Astrocyte (in vitro differentiated cells and primary cell): ENCODE data around the gene TNFRSF18. TPM values are rescaled to one million over a fixed set of nuclear protein-coding genes. Genes with fewer than 3 reads are reported as not detected.

Experiments used
- DNase-seq: peaks from one replicate; pipeline ENCODE4 v3.0.0-alpha.2; 2010; ENCODE audit warnings: low read depth
- FAIRE-seq: peaks from 2 replicates; lab custom pipeline; 2011; peaks lifted over from hg19 to GRCh38; lab: Jason Lieb, UNC
- H2AFZ ChIP-seq: 2 replicates; pipeline ENCODE4 v1.6.0; 2012; ENCODE audit warnings: low read depth, low read length, inconsistent platforms
- H3K27ac ChIP-seq: 2 replicates; pipeline ENCODE4 v1.5.1; 2011; ENCODE audit warnings: low read depth, low read length, inconsistent platforms
- H3K27me3 ChIP-seq: 2 replicates; pipeline ENCODE4 v1.6.0; 2011; ENCODE audit warnings: low read length, inconsistent platforms; ENCODE audit not compliant: insufficient read depth
- H3K36me3 ChIP-seq: 2 replicates; pipeline ENCODE4 v1.5.1; 2011; ENCODE audit warnings: low read length, inconsistent platforms; ENCODE audit not compliant: insufficient read depth
- H3K4me1 ChIP-seq: 2 replicates; pipeline ENCODE4 v1.5.1; 2011; ENCODE audit warnings: low read length, inconsistent platforms; ENCODE audit not compliant: insufficient read depth
- H3K4me2 ChIP-seq: 2 replicates; pipeline ENCODE4 v1.6.0; 2012; ENCODE audit warnings: low read length, inconsistent platforms
- H3K4me3 ChIP-seq: 2 replicates; pipeline ENCODE4 v1.5.1; 2011; ENCODE audit warnings: low read depth, mild to moderate bottlenecking, low read length, inconsistent platforms; ENCODE audit not compliant: insufficient read depth
- H3K79me2 ChIP-seq: 2 replicates; pipeline ENCODE4 v1.6.0; 2012; ENCODE audit warnings: mild to moderate bottlenecking, low read length, inconsistent platforms; ENCODE audit not compliant: insufficient read depth
- H3K9ac ChIP-seq: 2 replicates; pipeline ENCODE4 v1.6.0; 2012; ENCODE audit warnings: mild to moderate bottlenecking, low read length, inconsistent platforms
- H3K9me3 ChIP-seq: 2 replicates; pipeline ENCODE4 v1.5.1; 2012; ENCODE audit warnings: low read depth, mild to moderate bottlenecking, low read length, inconsistent platforms; ENCODE audit not compliant: insufficient read depth
- H4K20me1 ChIP-seq: 2 replicates; pipeline ENCODE4 v1.6.0; 2012; ENCODE audit warnings: low read length, inconsistent platforms; ENCODE audit not compliant: insufficient read depth
- H3K27ac Mint-ChIP-seq: one replicate; pipeline ENCODE4 v1.8.0; 2021; ENCODE audit warnings: mild to moderate bottlenecking, mixed read lengths; ENCODE audit not compliant: unreplicated experiment
- H3K27me3 Mint-ChIP-seq: one replicate; pipeline ENCODE4 v1.8.0; 2021; ENCODE audit warnings: low read depth, mixed read lengths; ENCODE audit not compliant: unreplicated experiment
- H3K36me3 Mint-ChIP-seq: one replicate; pipeline ENCODE4 v1.8.0; 2021; ENCODE audit warnings: low read depth, mixed read lengths; ENCODE audit not compliant: unreplicated experiment
- H3K4me1 Mint-ChIP-seq: one replicate; pipeline ENCODE4 v1.8.0; 2021; ENCODE audit warnings: low read depth, mixed read lengths; ENCODE audit not compliant: unreplicated experiment
- H3K4me3 Mint-ChIP-seq: one replicate; pipeline ENCODE4 v1.8.0; 2021; ENCODE audit warnings: mild to moderate bottlenecking, moderate library complexity, mixed read lengths; ENCODE audit not compliant: unreplicated experiment
- H3K9me3 Mint-ChIP-seq: one replicate; pipeline ENCODE4 v1.8.0; 2021; ENCODE audit warnings: mild to moderate bottlenecking, mixed read lengths; ENCODE audit not compliant: unreplicated experiment
- CTCF ChIP-seq: IDR thresholded peaks from 2 replicates; pipeline ENCODE4 v1.5.1; 2011; ENCODE audit warnings: low read depth, mild to moderate bottlenecking, inconsistent platforms, low read length, moderate library complexity; ENCODE audit not compliant: insufficient read depth
- EZH2 ChIP-seq: IDR thresholded peaks from 2 replicates; pipeline ENCODE4 v1.6.1; 2012; ENCODE audit warnings: mild to moderate bottlenecking, low read length, inconsistent platforms; ENCODE audit not compliant: insufficient read depth
- total RNA-seq: library from RNA; stranded (reverse); gene quantifications from 2 replicates; pipeline ENCODE4 v1.2.1, GENCODE V29; 2021

TNFRSF18 gene
- total RNA-seq, 1 donor from 2014 or later, result 0.66 TPM

GRCh38 chr1:1228187-1228586 lies 21.8 kb upstream of the TNFRSF18 start:
- FAIRE-seq (no peak), DNase-seq (no peak)
- Histone ChIP-seq H3K4me2 (no peak overlapping the region), H3K9me3 (peaks cover 7% of the 10 kb centered on the region), H3K36me3 (no peaks in the 10 kb centered on the region), H3K79me2 (peaks cover 87% of the 10 kb centered on the region), H3K4me1 (peaks cover 14% of the 10 kb centered on the region), H3K27ac (no peak overlapping the region), H4K20me1 (peaks cover 63% of the 10 kb centered on the region), H3K9ac (no peak overlapping the region), H3K4me3 (no peak overlapping the region), H2AFZ (no peak overlapping the region), H3K27me3 (no peaks in the 10 kb centered on the region)
- no peak overlapping the region for H3K4me3 Mint-ChIP-seq
- no peak for TF ChIP-seq CTCF
- no peak for TF ChIP-seq EZH2
- no peaks in the 10 kb centered on the region for H3K9me3 Mint-ChIP-seq
- no peak overlapping the region for H3K27ac Mint-ChIP-seq
- H3K4me1 Mint-ChIP-seq, result peaks cover 7% of the 10 kb centered on the region
- H3K36me3 Mint-ChIP-seq, result peaks cover 15% of the 10 kb centered on the region
- no peaks in the 10 kb centered on the region for H3K27me3 Mint-ChIP-seq

GRCh38 chr1:1227386-1227785 lies 21.0 kb upstream of the TNFRSF18 start:
- no peak overlapping the region for H3K27ac ChIP-seq
- no peaks in the 10 kb centered on the region for H3K9me3 ChIP-seq
- H3K79me2 ChIP-seq, result peaks cover 83% of the 10 kb centered on the region
- H3K4me2 ChIP-seq, result no peak overlapping the region
- peaks cover 14% of the 10 kb centered on the region for H3K4me1 ChIP-seq
- H3K9ac ChIP-seq, result no peak overlapping the region
- peaks cover 69% of the 10 kb centered on the region for H4K20me1 ChIP-seq
- no peak overlapping the region for H3K4me3 ChIP-seq
- no peak overlapping the region for H3K27ac Mint-ChIP-seq
- H3K36me3 Mint-ChIP-seq, result peaks cover 19% of the 10 kb centered on the region
- H3K27me3 ChIP-seq, result no peaks in the 10 kb centered on the region
- DNase-seq (no peak), FAIRE-seq (no peak)
- TF ChIP-seq EZH2 (no peak), CTCF (no peak)
- peaks cover 3% of the 10 kb centered on the region for H3K36me3 ChIP-seq
- no peaks in the 10 kb centered on the region for H3K9me3 Mint-ChIP-seq
- H3K4me1 Mint-ChIP-seq, result peaks cover 7% of the 10 kb centered on the region
- H3K27me3 Mint-ChIP-seq, result no peaks in the 10 kb centered on the region
- H3K4me3 Mint-ChIP-seq, result no peak overlapping the region
- H2AFZ ChIP-seq, result no peak overlapping the region

- Histone ChIP-seq H3K4me2 (no peak overlapping the region), H3K27ac (no peak overlapping the region), H3K27me3 (no peaks in the 10 kb centered on the region), H3K36me3 (peaks cover 3% of the 10 kb centered on the region), H3K9me3 (no peaks in the 10 kb centered on the region), H3K9ac (no peak overlapping the region), H3K4me3 (no peak overlapping the region), H4K20me1 (peaks cover 73% of the 10 kb centered on the region), H2AFZ (no peak overlapping the region), H3K79me2 (peaks cover 82% of the 10 kb centered on the region), H3K4me1 (peaks cover 14% of the 10 kb centered on the region)
- FAIRE-seq (no peak), DNase-seq (no peak)
- no peak overlapping the region for H3K27ac Mint-ChIP-seq
- H3K4me1 Mint-ChIP-seq, result peaks cover 7% of the 10 kb centered on the region
- TF ChIP-seq CTCF, result no peak
- TF ChIP-seq EZH2, result no peak
- no peaks in the 10 kb centered on the region for H3K27me3 Mint-ChIP-seq
- no peak overlapping the region for H3K4me3 Mint-ChIP-seq
- peaks cover 21% of the 10 kb centered on the region for H3K36me3 Mint-ChIP-seq
- no peaks in the 10 kb centered on the region for H3K9me3 Mint-ChIP-seq
Measured at GRCh38 chr1:1226566-1227362, 20.4 kb upstream of the TNFRSF18 start.
